SK-N-SH (cell line): Measurements from ENCODE around the gene COL4A3.

Experiments
- CHD2 ChIP-seq: fragments of 150-350 bp; IDR thresholded peaks from 2 replicates; pipeline ENCODE4 v1.6.1; 2018; ENCODE audit warnings: low read length; ENCODE audit not compliant: partially characterized antibody
- JUND ChIP-seq: IDR thresholded peaks from 2 replicates; pipeline ENCODE4 v1.4.0; 2012
- RCOR1 ChIP-seq: fragments of 150-350 bp; IDR thresholded peaks from 2 replicates; pipeline ENCODE4 v1.6.1; 2017; ENCODE audit warnings: antibody characterized with exemption, low read length
- RFX5 ChIP-seq: IDR thresholded peaks from 2 replicates; pipeline ENCODE4 v1.6.1; 2012; ENCODE audit warnings: mild to moderate bottlenecking, improper control_type of control experiment, low read length

- TF ChIP-seq RCOR1 (no peak), JUND (no peak), RFX5 (no peak), CHD2 (no peak)
These were observed 132.4 kb downstream of the COL4A3 start for GRCh38 chr2:227296671-227297405.
